ENCODE measurements around the gene FCHSD2. TPM values are rescaled to one million over a fixed set of nuclear protein-coding genes. Genes with fewer than 3 reads are reported as not detected.

Gene FCHSD2
- total RNA-seq, 1 experiment from 2014 or later = 22.6 TPM

DNA sequence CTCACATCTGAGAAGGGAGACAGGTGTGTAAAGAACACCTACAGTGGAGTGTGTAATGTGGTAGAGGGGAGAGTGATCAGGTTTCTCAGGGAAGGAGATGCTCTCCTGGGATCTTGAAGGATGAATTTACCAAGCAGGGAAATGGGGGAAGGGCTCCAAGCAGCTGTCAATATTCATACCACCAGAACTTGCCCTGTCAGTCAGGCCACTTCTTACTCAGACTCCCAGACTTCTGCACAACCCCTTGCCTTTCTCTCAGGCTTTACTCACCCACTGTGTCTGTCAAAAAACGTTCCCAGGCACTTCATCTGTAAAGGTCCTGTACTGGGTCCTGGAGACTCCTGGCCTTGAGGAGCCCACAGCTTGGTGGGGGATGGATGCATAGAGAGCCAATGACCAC is 14.0 kb upstream of the FCHSD2 start:
- Histone ChIP-seq H3K36me3 (ENCODE audit: low read depth) (no peaks in the 10 kb centered on the region), H3K4me2 (no peak overlapping the region), H3K79me2 (ENCODE audit: low read depth) (no peaks in the 10 kb centered on the region), H3K27me3 (ENCODE audit: insufficient read depth, low read depth) (no peaks in the 10 kb centered on the region), H4K20me1 (ENCODE audit: insufficient read depth) (no peaks in the 10 kb centered on the region), H2AFZ (no peak overlapping the region), H3K4me1 (replicated peaks; ENCODE audit: insufficient read depth) (peaks cover 24% of the 10 kb centered on the region), H3K9me2 (ENCODE audit: insufficient read depth) (no peaks in the 10 kb centered on the region), H3K4me3 (no peak overlapping the region), H3K9me3 (ENCODE audit: insufficient read depth, low read depth) (no peaks in the 10 kb centered on the region), H3F3A (ENCODE audit: insufficient read depth, low read depth) (0 out of 2 replicates have a peak, but pooled peaks cover 8% of the 10 kb centered on the region), H3K27ac (no peak overlapping the region)
- DNase-seq = no peak
- ChIA-PET POLR2A (ENCODE audit: unreplicated experiment) (no interaction called here), CTCF (interaction anchor here (0.6 kb wide), 1 partner anchor 13 kb away, joined by 7 read pairs; no protein-coding TSS in a partner anchor)
- no TSS peak for BruUV-seq (replicated peaks)
- TF ChIP-seq EZH2 (IDR thresholded peaks at IDR 0.05; ENCODE audit: low read depth) = no peak
- TF ChIP-seq, protein P1, sequence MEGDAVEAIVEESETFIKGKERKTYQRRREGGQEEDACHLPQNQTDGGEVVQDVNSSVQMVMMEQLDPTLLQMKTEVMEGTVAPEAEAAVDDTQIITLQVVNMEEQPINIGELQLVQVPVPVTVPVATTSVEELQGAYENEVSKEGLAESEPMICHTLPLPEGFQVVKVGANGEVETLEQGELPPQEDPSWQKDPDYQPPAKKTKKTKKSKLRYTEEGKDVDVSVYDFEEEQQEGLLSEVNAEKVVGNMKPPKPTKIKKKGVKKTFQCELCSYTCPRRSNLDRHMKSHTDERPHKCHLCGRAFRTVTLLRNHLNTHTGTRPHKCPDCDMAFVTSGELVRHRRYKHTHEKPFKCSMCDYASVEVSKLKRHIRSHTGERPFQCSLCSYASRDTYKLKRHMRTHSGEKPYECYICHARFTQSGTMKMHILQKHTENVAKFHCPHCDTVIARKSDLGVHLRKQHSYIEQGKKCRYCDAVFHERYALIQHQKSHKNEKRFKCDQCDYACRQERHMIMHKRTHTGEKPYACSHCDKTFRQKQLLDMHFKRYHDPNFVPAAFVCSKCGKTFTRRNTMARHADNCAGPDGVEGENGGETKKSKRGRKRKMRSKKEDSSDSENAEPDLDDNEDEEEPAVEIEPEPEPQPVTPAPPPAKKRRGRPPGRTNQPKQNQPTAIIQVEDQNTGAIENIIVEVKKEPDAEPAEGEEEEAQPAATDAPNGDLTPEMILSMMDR (conservative IDR thresholded peaks at IDR 0.05) = no peak
- intact Hi-C loops (cut with micrococcal nuclease; ENCODE audit: unreplicated experiment) = no loop called here

DNA sequence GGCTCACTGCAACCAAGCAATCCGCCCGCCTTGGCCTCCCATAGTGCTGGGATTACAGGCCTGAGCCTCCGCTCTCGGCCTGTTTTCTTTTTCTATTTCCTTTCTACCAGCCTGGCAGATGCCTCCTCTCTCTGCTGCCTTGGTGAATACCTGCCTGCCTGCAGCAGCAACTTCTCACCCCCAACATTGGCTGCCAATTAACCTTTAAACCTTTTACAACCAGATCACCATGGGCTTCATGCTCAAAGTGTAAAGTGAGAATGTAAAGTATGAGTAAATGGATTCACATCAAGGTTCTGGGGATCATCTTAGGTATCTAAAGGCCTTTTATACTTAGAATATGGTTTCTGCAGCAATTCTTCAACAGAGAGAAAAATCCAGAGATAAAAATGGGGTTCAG is 13.0 kb upstream of the FCHSD2 start:
- H3K4me1 ChIP-seq (replicated peaks; ENCODE audit: insufficient read depth) = peaks cover 24% of the 10 kb centered on the region
- DNase-seq = no peak

GRCh38 chr11:73154178-73154577 is 12.1 kb upstream of the FCHSD2 start:
- no peaks in the 10 kb centered on the region for H3K36me3 ChIP-seq (ENCODE audit: low read depth)
- H3K27ac ChIP-seq = no peak overlapping the region
- H4K20me1 ChIP-seq (ENCODE audit: insufficient read depth) = no peaks in the 10 kb centered on the region
- H3K27me3 ChIP-seq (ENCODE audit: insufficient read depth, low read depth) = no peaks in the 10 kb centered on the region
- H3K9me2 ChIP-seq (ENCODE audit: insufficient read depth) = no peaks in the 10 kb centered on the region
- H3F3A ChIP-seq (ENCODE audit: insufficient read depth, low read depth) = 0 out of 2 replicates have a peak, but pooled peaks cover 8% of the 10 kb centered on the region
- no peak overlapping the region for H2AFZ ChIP-seq
- peaks cover 24% of the 10 kb centered on the region for H3K4me1 ChIP-seq (replicated peaks; ENCODE audit: insufficient read depth)
- no peak for DNase-seq
- no peak overlapping the region for H3K4me2 ChIP-seq
- no peaks in the 10 kb centered on the region for H3K9me3 ChIP-seq (ENCODE audit: insufficient read depth, low read depth)
- intact Hi-C loops (cut with micrococcal nuclease; ENCODE audit: unreplicated experiment) = no loop called here
- no peaks in the 10 kb centered on the region for H3K79me2 ChIP-seq (ENCODE audit: low read depth)
- ChIA-PET CTCF (no interaction called here), POLR2A (ENCODE audit: unreplicated experiment) (no interaction called here)
- TF ChIP-seq EZH2 (IDR thresholded peaks at IDR 0.05; ENCODE audit: low read depth) = no peak
- TF ChIP-seq, protein P1 (conservative IDR thresholded peaks at IDR 0.05) = no peak
- H3K4me3 ChIP-seq = no peak overlapping the region
- no TSS peak for BruUV-seq (replicated peaks)

More for the DNA sequence above, 13.0 kb upstream of the FCHSD2 start:
- no peaks in the 10 kb centered on the region for H3K36me3 ChIP-seq (ENCODE audit: low read depth)
- no peaks in the 10 kb centered on the region for H3K9me2 ChIP-seq (ENCODE audit: insufficient read depth)
- TF ChIP-seq, protein P1 (conservative IDR thresholded peaks at IDR 0.05) = no peak
- TF ChIP-seq EZH2 (IDR thresholded peaks at IDR 0.05; ENCODE audit: low read depth) = no peak
- H3K4me3 ChIP-seq = no peak overlapping the region
- 0 out of 2 replicates have a peak, but pooled peaks cover 8% of the 10 kb centered on the region for H3F3A ChIP-seq (ENCODE audit: insufficient read depth, low read depth)
- intact Hi-C loops (cut with micrococcal nuclease; ENCODE audit: unreplicated experiment) = no loop called here
- no peaks in the 10 kb centered on the region for H4K20me1 ChIP-seq (ENCODE audit: insufficient read depth)
- ChIA-PET CTCF (interaction anchor here (0.6 kb wide), 1 partner anchor 154 kb away, joined by 3 read pairs; no protein-coding TSS in a partner anchor), POLR2A (ENCODE audit: unreplicated experiment) (interaction anchor here (0.7 kb wide), 1 partner anchor 47 kb away, joined by 5 read pairs; no protein-coding TSS in a partner anchor)
- H3K27ac ChIP-seq = no peak overlapping the region
- BruUV-seq (replicated peaks) = no TSS peak
- no peaks in the 10 kb centered on the region for H3K79me2 ChIP-seq (ENCODE audit: low read depth)
- H3K9me3 ChIP-seq (ENCODE audit: insufficient read depth, low read depth) = no peaks in the 10 kb centered on the region
- H3K27me3 ChIP-seq (ENCODE audit: insufficient read depth, low read depth) = no peaks in the 10 kb centered on the region
- H3K4me2 ChIP-seq = no peak overlapping the region
- no peak overlapping the region for H2AFZ ChIP-seq

Data from PC-9 (cell line).